ENCODE measurements around the gene C16orf78. TPM values are rescaled to one million over a fixed set of nuclear protein-coding genes. Genes with fewer than 3 reads are reported as not detected.

The C16orf78 gene, protein sequence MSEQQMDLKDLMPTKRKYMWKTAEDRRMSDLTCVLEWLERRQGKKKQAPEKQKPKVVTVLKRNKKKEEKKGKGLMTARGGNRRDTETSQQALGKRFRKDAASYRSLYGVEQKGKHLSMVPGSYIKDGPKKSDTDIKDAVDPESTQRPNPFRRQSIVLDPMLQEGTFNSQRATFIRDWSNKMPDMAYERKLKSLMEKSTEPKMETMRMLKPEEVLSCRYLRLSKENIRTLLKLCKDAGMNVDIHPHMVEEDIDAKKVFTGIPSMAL
- total RNA-seq = not detected

DNA sequence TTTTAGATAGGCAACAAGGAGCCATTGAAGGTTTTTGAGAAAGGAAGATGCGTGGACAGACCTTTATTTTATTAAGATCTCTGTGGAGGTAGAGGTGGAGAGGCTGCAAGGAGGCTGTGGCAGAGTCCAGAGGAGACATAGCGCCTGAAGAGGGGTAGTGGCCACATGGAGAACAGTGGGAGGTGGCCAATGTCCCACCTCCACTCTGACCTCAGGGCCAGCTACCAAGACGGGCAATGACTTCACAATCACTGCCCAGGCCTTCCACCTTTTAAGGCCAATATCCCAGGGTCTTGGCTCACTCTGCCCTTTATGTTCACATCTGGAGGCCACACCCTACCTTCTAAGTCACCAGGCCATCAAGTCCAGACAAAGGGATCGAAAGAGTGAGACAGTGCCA, at the start of gene C16orf78:
TSS of gene C16orf78 (plus strand) at position 301 of the 400 bp plus-strand sequence. CDS start 136 bp downstream, outside the sequence.
- no peaks in the 10 kb centered on the region for H3K4me1 ChIP-seq
- H3K4me3 ChIP-seq = no peak within 1 kb of the TSS
- H3K9me3 ChIP-seq = peaks cover 0 to 5% (median 0%) of the 10 kb centered on the region in 4 donors
- TF ChIP-seq EP300 (IDR thresholded peaks at IDR 0.05) = no peak
- no peak for TF ChIP-seq POLR2A (IDR thresholded peaks at IDR 0.05)
- TF ChIP-seq, protein P1, sequence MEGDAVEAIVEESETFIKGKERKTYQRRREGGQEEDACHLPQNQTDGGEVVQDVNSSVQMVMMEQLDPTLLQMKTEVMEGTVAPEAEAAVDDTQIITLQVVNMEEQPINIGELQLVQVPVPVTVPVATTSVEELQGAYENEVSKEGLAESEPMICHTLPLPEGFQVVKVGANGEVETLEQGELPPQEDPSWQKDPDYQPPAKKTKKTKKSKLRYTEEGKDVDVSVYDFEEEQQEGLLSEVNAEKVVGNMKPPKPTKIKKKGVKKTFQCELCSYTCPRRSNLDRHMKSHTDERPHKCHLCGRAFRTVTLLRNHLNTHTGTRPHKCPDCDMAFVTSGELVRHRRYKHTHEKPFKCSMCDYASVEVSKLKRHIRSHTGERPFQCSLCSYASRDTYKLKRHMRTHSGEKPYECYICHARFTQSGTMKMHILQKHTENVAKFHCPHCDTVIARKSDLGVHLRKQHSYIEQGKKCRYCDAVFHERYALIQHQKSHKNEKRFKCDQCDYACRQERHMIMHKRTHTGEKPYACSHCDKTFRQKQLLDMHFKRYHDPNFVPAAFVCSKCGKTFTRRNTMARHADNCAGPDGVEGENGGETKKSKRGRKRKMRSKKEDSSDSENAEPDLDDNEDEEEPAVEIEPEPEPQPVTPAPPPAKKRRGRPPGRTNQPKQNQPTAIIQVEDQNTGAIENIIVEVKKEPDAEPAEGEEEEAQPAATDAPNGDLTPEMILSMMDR (IDR thresholded peaks at IDR 0.05) = no peak
- 89 to 93% methylated on average over 4 of the region's 4 CpGs for WGBS, 2 donors
- H3K27me3 ChIP-seq = no peaks in the 10 kb centered on the region
- H3K36me3 ChIP-seq = no peaks in the 10 kb centered on the region
- DNase-seq (ENCODE audit: low spot score in 2 of 2) = no peak
- H3K27ac ChIP-seq = no peak within 1 kb of the TSS

DNA sequence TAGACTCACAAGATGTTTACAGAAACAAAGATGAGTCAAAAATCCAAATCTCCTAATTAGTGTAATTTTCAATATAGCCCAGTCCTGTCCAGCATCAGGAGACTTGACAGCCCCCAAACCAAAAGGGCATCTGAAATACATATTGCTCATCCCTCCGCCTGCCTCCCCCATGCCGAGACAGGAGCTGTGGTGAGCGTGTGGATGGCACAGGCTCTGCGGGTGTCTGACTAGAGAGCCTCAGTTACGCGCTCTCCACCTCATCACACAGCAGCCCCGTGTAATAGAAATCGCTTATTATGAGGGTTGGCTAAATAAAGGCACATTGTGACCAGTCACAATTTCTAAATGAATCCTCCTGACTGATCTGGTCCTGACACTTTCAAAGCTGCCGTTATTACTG, 48.9 kb upstream of the C16orf78 start:
- no peak overlapping the region for H3K27ac ChIP-seq
- H3K4me1 ChIP-seq = no peaks in the 10 kb centered on the region
- H3K36me3 ChIP-seq = no peaks in the 10 kb centered on the region
- no peak for DNase-seq (ENCODE audit: low spot score in 2 of 2)
- 80 to 81% methylated on average over 9 of the region's 9 CpGs for WGBS, 2 donors
- H3K9me3 ChIP-seq = peaks cover 0 to 8% (median 0%) of the 10 kb centered on the region in 4 donors
- no peaks in the 10 kb centered on the region for H3K27me3 ChIP-seq
- H3K4me3 ChIP-seq = no peak overlapping the region
- TF ChIP-seq, protein P1 (IDR thresholded peaks at IDR 0.05) = no peak

DNA sequence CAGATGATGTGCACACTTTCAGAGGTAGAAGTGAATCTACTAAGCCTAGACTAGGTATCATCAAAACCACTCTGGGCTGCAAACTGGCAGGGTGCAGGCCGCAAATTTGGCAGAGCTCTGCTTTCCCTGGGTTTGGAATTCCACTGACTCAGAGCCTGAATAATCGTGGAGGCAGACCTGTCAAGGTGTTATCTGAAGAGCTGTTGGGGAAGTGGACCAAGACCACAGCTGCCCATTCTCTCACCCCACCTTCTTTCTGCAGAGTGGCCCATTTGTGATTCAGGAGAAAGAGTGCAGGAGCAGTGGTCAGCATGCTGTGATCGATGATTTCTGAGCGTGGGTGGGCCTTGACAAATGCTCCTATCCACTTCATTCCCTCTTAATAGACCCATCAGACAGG, 46.1 kb upstream of the C16orf78 start:
- no peak overlapping the region for H3K27ac ChIP-seq
- H3K4me3 ChIP-seq = no peak overlapping the region
- TF ChIP-seq EP300 (IDR thresholded peaks at IDR 0.05) (no peak), POLR2A (IDR thresholded peaks at IDR 0.05) (no peak)
- TF ChIP-seq, protein P1 (IDR thresholded peaks at IDR 0.05) = no peak
- 73 to 82% methylated on average over 4 of the region's 4 CpGs for WGBS, 2 donors
- DNase-seq (ENCODE audit: low spot score in 2 of 2) = no peak
- no peaks in the 10 kb centered on the region for H3K36me3 ChIP-seq
- no peaks in the 10 kb centered on the region for H3K27me3 ChIP-seq
- no peaks in the 10 kb centered on the region for H3K9me3 ChIP-seq
- no peaks in the 10 kb centered on the region for H3K4me1 ChIP-seq

DNA sequence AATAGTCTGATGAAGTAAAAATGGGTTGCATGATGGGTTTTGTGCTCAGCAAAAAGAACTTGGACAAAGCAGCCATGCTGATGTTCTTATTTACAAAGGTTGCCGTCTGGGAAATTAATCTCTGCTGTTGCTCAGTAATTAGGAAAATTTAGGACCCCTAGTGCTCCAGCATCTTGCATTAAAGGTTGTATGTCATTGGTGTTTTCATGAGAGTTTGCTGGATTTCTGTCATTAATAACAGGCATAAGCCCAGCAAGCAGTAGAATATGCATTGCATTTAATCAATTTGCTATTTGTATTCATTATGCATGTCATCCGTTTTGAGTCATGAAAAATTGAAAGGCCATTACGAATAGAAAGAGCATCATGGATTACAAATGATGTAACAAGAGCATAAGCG, 45.3 kb upstream of the C16orf78 start:
- Histone ChIP-seq H3K4me1 (no peaks in the 10 kb centered on the region), H3K4me3 (no peak overlapping the region), H3K9me3 (no peaks in the 10 kb centered on the region), H3K27me3 (no peaks in the 10 kb centered on the region), H3K36me3 (no peaks in the 10 kb centered on the region), H3K27ac (no peak overlapping the region)
- TF ChIP-seq, protein P1 (IDR thresholded peaks at IDR 0.05) = no peak
- TF ChIP-seq EP300 (IDR thresholded peaks at IDR 0.05) (no peak), POLR2A (IDR thresholded peaks at IDR 0.05) (no peak)
- DNase-seq (ENCODE audit: low spot score in 2 of 2) = no peak
- 76 to 78% methylated on average over 4 of the region's 4 CpGs for WGBS, 2 donors

DNA sequence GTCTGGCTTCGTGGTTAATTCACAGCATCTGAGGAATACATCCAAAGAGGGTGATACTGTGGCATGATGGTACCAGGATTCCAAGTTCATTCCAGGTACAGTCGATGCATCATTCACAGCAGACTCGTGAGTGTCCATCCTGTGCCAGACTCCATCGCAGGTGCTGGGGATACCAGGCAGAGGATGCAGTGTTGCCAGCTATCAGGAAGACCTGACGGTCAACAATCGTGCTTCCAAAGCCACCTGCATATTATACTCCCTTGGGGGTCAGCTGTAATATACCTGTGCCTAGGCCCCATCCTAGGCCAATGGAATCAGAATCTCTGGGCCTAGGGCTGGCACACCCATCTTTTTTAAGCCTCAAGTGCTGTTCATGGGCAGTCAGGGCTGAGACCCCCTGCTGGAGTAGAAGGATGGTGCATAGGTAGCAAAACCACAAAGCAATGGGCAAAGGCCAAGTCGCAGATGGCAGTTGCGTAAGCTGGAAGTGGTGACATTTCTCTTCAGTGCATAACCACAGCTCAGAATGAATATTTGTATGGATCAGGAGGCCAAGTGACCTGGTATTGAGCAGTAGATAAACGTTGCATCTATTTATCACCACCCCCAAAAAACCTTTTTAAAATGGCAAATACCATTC, 42.9 kb upstream of the C16orf78 start:
- no peak overlapping the region for H3K27ac ChIP-seq
- no peaks in the 10 kb centered on the region for H3K36me3 ChIP-seq
- no peaks in the 10 kb centered on the region for H3K9me3 ChIP-seq
- H3K4me1 ChIP-seq = no peaks in the 10 kb centered on the region
- no peak overlapping the region for H3K4me3 ChIP-seq
- DNase-seq (ENCODE audit: low spot score in 2 of 2) = no peak
- WGBS, 2 donors = 77 to 87% methylated on average over 9 of the region's 9 CpGs
- TF ChIP-seq, protein P1 (IDR thresholded peaks at IDR 0.05) = no peak
- TF ChIP-seq EP300 (IDR thresholded peaks at IDR 0.05) = no peak
- no peaks in the 10 kb centered on the region for H3K27me3 ChIP-seq
